G401 (cell line): ENCODE results near the gene ANKZF1. TPM values are rescaled to one million over a fixed set of nuclear protein-coding genes. Genes with fewer than 3 reads are reported as not detected.
"Not testable (repeated sequence)": the region's sequence is repeated elsewhere in the genome, so short reads cannot be mapped to it uniquely, and the experiment has no call there.

ENCODE experiments used
- DNase-seq: peaks from one replicate; pipeline ENCODE4 v3.0.0-alpha.2; 2015; ENCODE audit warnings: low spot score
- in situ Hi-C: cut with HindIII; loops from 2 replicates; pipeline ENCODE4 v1.10.0; 2016; ENCODE audit warnings: low sequenced_read_pairs, mixed read lengths
- total RNA-seq: library from RNA; depleted of rRNA; stranded (reverse); fragments of >200 nt; shearing (Covaris generic); gene quantifications from 2 replicates; pipeline ENCODE4 v1.2.3, GENCODE V29; 2014

ANKZF1 gene
- total RNA-seq, 1 experiment from 2014 or later: 17.5 TPM

DNA sequence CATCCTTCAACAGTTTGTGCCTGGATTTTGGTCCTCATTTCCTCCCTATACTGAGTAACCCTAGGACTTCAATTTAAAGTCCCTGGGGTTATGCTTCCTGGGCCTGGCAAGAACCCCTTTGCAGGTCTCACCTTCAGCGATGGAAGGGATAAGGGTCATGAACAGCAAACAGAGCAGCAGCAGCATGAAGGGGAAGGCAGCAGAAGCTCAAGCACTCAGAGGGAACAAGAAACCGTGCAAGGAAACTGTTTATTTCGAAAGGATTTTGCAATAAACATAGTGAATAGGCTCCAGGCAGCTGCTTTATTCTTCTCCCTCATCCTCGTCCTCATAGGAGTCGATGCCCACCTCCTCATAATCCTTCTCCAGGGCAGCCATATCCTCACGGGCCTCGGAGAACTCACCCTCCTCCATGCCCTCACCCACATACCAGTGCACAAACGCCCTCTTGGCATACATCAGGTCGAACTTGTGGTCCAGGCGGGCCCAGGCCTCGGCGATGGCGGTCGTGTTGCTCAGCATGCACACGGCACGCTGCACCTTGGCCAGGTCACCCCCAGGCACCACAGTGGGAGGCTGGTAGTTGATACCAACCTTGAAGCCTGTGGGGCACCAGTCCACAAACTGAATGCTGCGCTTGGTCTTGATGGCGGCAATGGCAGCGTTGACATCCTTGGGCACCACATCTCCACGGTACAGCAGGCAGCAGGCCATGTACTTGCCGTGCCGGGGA, 20.6 kb downstream of the ANKZF1 start:
- no peak for DNase-seq
- in situ Hi-C loops: no loop called here

DNA sequence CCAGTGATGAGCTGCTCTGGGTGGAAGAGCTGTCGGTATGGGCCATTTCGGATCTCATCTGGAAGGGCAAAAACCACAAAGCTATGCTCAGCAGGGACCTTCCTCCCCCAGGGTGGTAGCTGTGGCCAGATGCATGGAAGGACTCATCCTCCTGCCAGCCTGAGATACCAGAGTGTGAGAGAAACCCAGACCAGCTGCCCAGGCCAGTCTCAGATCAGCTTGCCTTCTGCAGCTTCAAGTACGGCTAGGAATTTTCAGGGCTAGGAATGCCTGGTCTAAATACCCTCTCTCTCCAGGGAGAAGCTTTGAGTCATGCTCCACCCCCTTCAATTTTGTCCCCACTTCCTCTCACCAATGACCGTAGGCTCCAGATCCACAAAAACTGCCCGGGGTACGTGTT, 22.1 kb downstream of the ANKZF1 start:
- in situ Hi-C loops: no loop called here
- DNase-seq: no peak

DNA sequence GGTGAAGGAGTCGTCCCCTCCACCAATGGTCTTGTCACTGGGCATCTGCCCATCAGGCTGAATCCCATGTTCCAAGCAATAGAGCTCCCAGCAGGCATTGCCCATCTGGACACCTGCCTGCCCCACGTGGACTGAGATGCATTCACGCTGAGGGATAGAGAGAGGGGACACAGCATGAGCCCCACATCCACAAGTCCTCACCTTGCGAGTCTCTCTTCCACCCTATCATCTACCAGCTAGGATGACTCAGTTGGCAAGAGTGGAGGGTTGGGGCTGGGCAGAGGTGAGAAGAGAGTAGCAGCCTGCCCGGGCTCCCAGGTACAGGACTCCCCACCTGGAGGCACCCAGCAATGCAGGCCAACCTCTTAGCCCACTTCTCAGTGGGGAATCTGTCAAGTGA, 22.5 kb downstream of the ANKZF1 start:
- peak; percentile 57 for DNase-seq
- in situ Hi-C loops: no loop called here

DNA sequence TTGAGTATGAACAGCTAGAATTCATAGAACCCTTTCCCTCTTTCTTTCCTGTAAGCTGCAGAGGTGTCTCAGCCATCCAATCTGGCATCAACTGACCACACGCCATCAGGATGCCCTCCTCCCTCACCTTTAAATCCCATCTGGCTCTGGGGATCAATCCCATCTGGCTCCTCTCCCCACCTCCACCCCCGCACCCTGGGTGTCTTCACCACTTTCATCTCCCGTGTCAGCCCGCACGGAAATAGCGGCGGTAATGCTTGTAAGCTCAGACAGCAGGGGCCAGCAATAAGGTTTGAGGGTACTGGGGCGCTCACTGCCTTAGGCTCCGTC, 22.9 kb downstream of the ANKZF1 start:
- in situ Hi-C loops: no loop called here
- peak; percentile 59 for DNase-seq

DNA sequence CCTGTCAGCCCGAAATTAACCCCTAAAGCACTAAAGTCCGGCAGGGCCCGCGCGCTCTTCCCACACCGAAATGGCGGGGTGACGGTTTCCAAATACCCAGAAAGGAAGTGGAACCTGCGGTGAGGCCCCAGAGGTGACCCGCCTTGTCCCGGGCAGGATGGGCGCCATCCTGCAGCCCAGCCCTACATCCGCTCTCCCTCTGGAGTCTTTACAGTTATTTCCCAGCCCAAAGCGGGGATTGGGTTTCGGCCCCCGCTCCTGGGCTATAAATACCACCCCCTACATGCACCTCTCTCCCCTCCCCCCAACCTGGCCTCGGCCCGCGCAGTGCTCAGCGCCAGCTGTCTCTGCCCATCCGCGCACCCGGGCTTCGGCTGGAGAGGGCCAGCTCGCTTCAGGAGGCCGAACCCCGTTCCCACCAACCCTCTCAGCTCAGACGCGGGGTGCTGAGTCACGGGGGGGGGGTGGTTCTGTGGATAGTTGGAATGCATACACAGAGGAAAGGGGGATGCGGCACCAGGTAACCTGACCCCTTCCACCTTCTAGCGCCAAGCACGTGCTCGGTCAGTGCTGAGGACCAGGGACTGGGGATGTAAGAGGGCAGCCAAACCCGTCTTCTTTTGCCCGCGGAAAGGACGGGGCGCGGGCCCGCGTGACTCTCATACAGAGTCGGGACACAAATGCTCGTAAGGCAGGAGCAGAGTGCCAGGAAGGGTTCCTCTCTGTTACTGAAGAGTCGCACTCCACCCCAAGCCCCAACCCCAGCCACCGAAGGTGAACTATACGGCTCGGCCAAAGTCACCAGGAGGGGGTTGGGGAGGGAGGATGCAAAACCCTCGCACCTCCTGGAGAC, 23.5 kb downstream of the ANKZF1 start, which contains the start of gene TUBA4B:
TUBA4B (plus strand) TSS at position 344 of the 853 bp plus-strand sequence; CDS start at position 509, 165 bp downstream.
- peak; percentile 61 for DNase-seq
- in situ Hi-C loops: no loop called here

DNA sequence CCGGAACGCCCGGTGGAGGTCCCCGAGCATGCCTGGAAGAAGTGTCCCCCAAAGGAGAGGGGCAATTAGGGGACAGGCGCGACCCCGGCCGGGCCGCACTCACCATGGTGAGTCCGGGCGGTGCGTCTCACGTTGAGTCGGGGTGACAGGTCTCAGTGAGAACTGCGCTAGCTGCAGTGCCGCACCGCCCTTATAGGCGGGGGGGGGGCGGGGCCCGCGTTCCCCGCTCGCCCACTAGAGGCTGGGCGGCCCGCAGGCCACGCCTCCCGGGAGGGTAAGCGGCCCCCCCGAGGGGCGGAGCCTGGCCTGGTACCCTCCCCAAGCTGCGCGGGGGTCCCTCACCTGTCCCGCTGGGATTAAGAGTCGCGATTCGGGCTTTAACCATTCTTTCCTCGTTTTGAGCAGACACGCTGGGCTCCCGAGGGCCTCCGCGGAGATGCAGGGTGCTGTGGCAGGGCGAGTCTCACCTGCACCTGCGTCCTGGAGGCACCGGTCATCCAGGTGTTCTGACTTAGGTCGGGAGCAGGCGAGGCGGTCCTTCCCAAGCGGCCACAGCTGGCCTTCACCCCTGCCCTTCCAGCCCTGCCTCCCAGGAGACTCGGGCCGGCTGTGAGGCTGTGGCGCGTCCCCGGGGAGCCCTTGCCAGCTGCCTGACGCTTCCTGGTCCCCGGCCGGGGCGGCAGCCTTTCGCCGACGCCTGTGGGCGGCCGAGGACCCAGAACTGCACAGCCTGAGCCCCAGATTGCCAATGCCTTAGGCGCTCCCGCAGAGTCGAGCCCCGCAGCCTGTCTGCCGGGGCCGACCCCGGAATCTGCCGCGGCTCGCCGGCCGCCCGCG, 24.4 kb downstream of the ANKZF1 start, which contains the start of gene TUBA4A:
TUBA4A (minus strand) TSS at position 166 of the 837 bp plus-strand sequence; CDS start at position 106, 60 bp downstream.
- peak; percentile 91 for DNase-seq
- in situ Hi-C loops: no loop called here

DNA sequence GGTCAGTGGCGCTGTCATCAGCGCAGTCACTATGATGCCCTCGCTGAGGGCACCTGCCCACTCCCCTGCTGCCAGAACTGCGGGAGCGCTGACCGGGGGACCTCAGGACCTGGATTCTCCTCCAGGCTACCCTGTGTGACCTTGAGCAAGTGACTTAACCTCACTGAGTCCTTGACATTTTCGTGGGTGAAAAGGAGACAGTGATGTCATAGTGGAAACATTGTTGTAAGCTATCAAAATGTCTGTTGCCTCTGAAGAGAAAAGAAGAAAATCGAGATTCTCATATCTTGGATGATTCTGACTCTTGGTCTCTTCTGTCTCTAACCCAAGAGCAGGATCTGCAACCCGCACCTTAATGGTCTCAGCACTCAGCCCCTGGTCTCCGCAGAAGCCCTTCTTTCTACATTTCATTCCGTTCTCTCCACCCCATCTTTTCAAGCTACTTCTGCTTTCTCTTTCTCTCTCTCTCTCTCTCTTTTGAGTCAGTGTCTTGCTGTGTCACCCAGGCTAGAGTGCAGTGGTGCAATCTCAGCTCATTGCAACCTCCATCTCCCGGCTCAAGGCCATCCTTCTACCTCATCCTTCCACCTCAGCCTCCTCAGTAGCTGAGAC, 25.1 kb downstream of the ANKZF1 start:
- DNase-seq: peak; percentile 24
- in situ Hi-C loops: no loop called here

DNA sequence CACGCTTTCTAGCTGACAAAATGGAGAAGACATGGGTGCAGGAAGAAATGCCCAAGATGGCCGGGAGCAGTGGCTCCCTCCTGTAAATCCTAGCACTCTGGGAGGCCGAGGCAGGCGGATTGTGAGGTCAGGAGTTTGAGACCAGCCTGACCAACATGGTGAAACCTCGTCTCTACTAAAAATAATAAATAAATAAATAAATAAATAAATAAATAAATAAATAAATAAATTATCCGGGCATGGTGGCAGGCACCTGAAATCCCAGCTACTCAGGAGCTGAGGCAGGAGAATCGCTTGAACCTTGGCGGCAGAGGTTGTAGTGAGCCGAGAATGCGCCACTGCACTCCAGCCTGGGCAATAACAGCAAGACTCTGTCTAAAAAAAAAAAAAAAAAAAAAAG, 29.3 kb downstream of the ANKZF1 start:
- in situ Hi-C loops, DNase-seq: not testable (repeated sequence)

DNA sequence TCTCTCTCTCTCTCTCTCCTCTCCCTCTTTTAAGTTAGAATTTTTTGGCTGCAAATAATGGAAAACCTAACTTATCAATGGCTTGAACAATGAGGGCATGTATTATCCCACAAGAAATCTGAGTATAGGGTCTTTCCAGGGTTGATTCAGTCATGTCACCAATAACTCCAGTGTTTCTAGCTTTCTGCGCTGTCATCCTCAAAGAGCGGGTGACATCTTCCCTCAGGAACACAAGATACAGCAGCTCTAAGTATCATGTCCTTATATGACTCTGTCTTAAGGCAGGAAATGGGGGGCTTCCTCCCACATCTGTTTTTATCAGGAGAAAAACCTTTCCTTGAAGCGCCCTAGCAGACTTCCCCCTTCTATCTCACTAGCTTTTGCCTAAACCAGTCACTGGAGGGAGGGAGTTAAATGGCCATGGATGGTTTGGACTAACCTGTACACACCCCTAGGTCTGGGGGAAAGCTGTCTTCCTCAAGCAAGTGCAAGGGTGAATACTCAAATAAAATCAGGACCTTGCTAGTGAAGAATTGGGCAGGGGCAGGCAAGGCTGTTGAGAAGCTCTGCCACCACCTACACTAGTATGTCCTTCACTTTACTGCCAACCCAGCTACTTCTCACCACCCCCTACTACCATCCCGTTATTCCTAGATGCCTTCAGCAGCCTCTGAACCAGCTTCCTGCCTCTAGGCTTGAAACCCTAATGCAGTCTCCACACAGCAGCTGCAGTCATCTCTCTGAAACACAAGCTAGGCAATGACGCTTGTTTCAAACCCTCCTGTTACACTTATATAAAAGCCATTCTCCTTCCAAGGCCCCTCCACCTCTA, 31.6 kb downstream of the ANKZF1 start:
- DNase-seq: no peak
- in situ Hi-C loops: no loop called here

DNA sequence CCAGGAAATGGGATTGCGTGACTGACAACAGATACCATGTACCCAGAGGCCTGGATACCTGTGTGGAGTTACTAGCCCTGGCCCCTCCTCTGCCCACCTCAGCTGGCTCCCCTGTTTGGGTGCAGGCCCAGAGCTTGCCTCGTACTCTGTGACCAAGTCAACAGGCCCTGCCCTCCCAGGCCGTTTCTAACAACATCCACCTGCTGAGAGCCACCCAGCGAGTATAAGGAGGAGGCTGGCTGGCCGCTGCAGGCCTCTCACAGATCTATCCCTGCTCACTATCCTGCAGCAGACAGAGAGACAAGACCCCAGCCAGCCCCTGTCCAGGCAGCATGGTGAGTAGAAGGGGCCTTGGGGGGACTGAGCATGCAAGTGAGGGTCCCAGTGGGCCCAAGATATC, 36.6 kb downstream of the ANKZF1 start:
- in situ Hi-C loops: no loop called here
- DNase-seq: no peak

DNA sequence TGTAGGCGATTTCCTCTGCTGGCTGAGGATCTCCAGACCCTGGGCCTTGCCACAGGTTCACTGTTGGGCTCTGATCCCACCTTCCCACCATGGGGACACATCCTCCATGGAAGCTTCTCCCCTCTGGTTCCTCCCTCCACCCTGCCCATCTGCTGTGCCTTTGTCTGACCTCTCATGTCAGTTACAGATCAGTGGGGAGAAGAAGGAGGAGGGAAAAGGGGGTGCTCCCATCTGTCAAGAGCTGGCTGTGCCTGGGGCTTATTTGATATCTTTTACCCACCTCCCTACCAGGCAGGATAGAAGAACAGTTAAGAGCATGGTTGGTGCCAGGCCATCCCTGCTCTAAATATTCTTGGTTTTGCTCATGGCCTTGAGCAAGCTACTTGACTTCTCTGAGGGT, 37.3 kb downstream of the ANKZF1 start:
- in situ Hi-C loops: no loop called here

DNA sequence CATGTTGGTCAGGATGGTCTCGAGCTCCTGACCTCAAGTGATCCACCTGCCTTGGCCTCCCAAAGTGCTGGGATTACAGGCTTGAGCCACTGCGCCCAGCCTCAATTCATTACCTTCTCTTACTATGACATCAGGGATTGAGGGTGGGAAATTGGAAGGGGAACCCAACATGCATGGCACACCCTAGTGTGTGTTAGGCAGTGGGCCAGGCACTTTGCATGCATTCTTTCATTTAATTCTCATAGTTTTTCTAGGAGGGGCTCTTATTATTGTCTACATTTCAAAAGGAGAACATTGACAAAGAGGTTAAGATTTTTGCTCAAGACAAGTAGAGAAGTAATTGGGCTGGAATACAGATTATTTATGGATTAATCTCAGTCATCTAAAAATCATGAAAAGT, 38.7 kb downstream of the ANKZF1 start:
- in situ Hi-C loops: no loop called here
- DNase-seq: no peak

More for the DNA sequence above, 37.3 kb downstream of the ANKZF1 start:
- DNase-seq: no peak

DNA sequence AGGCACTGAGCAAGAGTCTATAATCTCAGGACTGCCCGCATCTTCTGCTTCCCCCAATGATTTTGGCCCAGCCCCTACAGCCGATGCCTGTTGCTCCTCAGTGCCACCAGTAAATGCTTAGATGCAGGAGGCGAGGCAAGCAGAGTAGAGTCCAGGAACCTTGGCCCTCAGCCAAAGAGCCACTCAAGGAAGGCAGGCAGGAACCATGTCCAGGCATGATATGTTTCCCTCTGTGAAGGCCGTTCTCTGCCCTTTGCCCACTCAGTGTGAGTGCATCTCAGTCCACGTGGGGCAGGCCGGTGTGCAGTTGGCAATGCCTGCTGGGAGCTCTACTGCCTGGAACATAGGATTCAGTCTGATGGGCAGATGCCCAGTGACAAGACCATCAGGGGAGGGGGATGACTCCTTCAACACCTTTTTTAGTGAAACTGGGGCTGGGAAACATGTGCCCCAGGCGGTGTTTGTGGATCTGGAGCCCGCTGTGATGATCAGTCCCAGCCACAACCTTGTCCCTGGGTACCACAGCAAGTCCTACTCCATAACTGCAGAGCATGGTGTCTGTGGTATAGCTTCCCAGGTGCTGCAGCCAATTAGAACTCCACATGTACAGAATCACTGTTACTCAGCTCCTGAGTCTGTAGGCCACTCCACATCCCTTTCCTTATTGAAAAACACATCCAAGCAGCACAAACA, 39.9 kb downstream of the ANKZF1 start:
- in situ Hi-C loops: no loop called here
- DNase-seq: no peak

DNA sequence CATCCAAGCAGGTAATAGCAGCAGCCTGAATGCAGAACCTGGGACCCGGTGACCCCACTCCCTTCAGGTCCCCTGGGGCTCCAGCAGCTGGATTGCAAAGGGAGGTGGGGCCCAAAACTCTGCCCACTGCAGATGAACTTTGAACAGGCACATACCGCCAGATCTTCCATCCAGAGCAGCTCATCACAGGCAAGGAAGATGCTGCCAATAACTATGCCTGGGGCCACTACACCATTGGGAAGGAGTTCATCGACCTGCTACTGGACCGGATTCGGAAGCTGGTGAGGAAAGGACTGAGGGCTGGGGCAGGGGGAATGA, 40.4 kb downstream of the ANKZF1 start:
- in situ Hi-C loops: no loop called here
- DNase-seq: no peak

DNA sequence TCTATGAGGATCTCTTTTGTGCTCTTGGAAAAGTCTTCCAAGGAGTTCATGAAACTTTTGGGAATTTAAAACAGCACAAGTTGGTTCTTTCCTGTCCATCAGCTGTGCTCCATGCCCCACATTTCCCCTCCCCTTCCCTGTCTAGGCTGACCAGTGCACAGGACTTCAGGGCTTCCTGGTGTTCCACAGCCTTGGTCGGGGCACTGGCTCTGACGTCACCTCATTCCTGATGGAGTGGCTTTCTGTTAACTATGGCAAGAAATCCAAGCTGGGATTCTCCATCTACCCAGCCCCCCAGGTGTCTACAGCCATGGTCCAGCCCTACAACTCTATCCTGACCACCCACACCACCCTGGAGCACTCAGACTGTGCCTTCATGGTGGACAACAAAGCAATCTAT, 41.4 kb downstream of the ANKZF1 start:
- in situ Hi-C loops: no loop called here
- no peak for DNase-seq

DNA sequence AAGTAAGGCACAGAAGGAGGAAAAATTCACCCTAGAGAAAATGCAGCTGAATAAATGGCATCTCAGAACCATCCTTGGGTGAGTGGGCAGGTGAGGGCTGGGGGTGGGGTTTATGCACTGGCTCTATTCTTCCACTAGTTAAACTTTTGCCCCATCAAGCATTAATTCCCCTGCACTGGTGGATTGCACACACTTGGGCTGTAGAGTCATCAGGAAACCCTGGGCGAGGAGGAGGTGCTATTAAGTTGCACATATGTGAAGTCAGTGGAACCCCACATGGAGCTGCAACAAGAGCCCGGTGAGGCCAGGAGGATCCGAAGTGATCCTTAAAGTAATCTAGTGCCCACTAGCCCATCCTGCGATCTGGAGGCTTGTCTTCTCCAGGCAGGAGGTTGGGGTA, 42.8 kb downstream of the ANKZF1 start:
- in situ Hi-C loops: no loop called here
- DNase-seq: no peak

DNA sequence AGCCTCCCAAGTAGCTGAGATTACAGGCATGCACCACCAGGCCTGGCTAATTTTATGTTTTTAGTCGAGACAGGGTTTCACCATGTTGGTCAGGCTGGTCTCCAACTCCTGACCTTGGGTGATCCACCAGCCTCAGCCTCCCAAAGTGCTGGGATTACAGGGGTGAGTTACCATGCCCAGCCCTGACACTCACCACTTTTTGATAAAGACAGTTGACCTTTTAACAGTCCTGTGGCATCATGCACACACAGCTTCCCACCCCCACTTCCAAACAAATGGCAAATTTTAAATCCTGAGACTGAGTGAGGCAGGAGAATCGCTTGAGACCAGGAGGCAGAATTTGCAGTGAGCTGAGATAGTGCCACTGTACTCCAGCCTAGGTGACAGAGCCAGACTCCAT, 43.4 kb downstream of the ANKZF1 start:
- in situ Hi-C loops: no loop called here
- DNase-seq: no peak

DNA sequence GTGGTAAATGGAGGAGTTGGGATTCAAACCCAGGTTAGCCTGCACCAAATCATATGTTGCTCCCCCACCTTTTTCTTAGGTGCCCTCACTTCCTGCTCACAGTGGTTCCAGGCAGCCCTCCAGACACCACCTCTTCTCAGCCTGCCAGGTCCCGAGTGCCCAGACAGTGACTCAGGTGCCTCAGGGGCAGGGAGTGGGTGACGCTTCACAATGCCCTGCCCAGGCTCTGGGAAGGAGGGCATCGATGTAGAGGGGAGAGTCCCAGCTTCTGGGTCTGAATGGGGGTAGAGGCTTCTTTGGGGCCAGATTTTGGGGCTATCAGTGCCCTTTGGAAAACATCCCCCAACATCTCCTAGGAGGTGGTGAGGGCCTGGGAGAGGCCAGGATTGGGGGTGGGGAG, 44.3 kb downstream of the ANKZF1 start:
- DNase-seq: no peak
- in situ Hi-C loops: no loop called here
